HG03565 (cell line): ENCODE results near the gene UQCRFS1.

Experiments used
- ATAC-seq: cut with Tn5 transposase; IDR thresholded peaks from one replicate; pipeline ENCODE4 v1.9.1; 2021; ENCODE audit warnings: mild to moderate bottlenecking, moderate library complexity; ENCODE audit not compliant: unreplicated experiment

The UQCRFS1 gene

GRCh38 chr19:29170554-29170953, 42.4 kb downstream of the UQCRFS1 start:
- no peak for ATAC-seq

- ATAC-seq = no peak
Measured at GRCh38 chr19:29162694-29163093, 50.3 kb downstream of the UQCRFS1 start.

DNA sequence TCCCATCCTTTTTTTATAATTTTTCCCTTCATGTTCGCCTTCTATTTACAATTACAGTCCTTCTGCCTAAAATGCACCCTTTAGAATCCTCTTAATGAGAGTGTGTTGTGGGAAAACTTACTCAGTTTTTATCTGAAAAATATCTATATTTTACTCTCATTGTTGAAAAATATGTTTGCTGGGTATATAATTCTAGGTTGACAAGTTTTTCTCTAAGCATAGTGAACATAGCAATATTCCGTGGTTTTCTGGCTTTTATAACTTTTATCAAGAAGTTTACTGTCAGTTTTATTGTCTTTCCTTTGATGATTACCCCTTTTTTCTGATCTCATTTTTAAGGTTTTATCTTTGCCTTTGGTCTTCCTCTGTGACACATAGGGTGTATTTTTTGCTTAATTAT, 57.3 kb downstream of the UQCRFS1 start:
- ATAC-seq = no peak
